ENCODE data around the gene PARP1.

The PARP1 gene

DNA sequence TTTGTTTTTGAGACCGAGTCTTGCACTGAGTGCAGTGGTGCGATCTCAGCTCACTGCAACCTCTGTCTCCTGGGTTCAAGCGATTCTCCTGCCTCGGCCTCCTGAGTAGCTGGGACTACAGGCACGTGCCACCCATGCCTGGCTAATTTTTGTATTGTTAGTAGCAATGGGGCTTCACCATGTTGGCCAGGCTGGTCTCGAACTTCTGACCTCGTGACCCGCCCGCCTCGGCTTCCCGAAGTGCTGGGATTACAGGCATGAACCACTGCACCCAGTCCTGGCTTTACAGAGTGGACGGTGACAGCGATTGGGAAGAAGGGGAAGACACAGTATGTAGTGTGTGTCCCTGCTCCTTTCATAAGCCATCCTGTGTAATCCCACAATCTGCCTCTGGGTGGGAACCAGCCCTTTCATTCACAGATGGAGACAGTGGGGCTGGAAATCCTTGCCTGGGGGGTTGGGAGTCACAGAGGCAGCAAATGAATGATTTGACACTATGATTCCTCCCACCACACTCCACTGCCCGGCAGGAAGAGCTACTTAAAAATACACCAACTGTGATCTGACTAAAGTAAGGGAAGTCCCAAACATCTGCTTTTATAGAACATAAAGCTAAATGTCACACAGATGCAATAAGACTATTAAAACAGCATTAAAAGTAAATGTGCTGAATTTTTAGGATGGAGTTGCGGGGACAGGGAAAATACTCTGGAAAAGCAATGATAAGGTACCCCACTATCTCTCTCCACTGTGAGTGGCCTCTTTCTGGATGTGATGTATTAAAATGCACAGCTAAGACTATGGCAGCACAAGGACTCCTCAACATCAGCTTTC, 4.5 kb downstream of the PARP1 start:
- no peaks in the 10 kb centered on the region for H3K27me3 ChIP-seq (ENCODE audit: control insufficient read depth, insufficient read depth, low read length)
- peaks cover 20% of the 10 kb centered on the region for H3K4me1 ChIP-seq (ENCODE audit: control insufficient read depth, insufficient read depth, low read length)
- no peaks in the 10 kb centered on the region for H3K9me3 ChIP-seq (ENCODE audit: control insufficient read depth, insufficient read depth, low read length)
- H3K9ac ChIP-seq (ENCODE audit: low read depth, low read length) = peak overlapping the region; percentile 30
- peak overlapping the region; percentile 72 for H3K4me3 ChIP-seq (ENCODE audit: low read depth, low read length)
- H3K36me3 ChIP-seq (ENCODE audit: control insufficient read depth, insufficient read depth, low read length) = peaks cover 23% of the 10 kb centered on the region

DNA sequence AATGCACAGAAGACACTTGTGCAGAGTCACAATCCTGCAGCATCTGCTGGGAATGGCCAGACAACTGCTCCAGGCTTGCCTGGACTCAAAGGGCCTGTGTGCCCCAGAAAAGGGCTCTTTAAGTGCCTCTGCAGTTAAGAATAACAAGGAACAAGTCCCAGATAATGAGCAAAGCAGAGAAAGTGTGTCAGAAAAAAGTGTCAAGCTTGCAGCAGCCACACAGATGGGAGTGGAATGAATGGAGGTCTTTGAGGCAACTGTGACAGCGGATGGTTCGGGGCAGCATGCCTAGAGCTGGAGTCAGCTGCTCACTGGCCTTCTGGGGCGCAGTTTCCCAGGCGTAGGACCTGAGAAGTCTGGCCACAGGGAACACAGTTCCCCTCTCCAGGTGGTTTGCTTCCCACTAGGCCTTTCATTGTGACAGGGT, 5.1 kb downstream of the PARP1 start:
- peak overlapping the region; percentile 30 for H3K9ac ChIP-seq (ENCODE audit: low read depth, low read length)
- no peak overlapping the region for H3K4me3 ChIP-seq (ENCODE audit: low read depth, low read length)
- H3K27me3 ChIP-seq (ENCODE audit: control insufficient read depth, insufficient read depth, low read length) = no peaks in the 10 kb centered on the region

DNA sequence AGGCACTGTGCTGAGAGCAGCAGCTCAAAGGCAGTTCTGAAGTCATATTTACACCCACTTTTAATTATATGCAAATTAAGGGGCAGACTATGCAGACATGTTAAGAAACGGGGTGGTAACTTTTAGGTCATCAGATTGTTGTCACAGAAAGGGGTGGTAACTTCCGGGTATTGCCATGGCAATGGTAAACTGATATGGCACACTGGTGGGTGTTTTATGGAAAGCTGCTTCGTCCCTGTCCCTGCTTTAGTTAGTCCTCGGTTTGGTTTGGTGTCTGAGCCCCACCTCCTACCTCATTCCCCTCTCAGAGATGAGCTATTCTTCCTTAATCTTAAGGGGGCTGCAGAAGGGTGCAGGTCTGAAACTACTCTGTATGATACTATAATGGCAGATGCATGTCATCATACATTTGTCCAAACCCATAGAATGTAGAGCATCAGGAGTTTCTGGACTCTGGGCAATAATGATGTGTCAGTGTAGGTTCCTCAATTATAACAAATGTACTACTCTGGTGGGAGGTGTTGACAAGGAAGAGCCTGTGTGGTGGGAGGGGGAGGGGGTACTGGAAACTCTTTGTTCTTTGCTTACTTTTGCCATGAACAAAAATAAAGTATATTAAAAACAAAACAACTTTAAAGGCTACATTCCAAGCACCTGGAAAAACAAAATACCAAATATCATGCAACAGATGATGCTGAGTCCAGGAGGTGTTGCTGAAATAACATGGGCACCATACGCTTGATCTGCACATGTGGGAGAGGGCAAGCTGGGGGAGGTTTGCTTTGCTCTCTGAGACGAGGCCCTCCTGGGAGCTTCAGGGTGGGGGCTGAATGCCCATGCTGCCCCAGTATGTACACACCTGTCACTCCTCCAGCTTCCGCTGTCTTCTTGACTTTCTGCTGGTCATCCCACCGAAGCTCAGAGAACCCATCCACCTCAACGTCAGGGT, 6.3 kb downstream of the PARP1 start:
- Histone ChIP-seq H3K9me3 (ENCODE audit: control insufficient read depth, insufficient read depth, low read length) (no peaks in the 10 kb centered on the region), H3K4me1 (ENCODE audit: control insufficient read depth, insufficient read depth, low read length) (peaks cover 20% of the 10 kb centered on the region), H3K9ac (ENCODE audit: low read depth, low read length) (no peak overlapping the region), H3K36me3 (ENCODE audit: control insufficient read depth, insufficient read depth, low read length) (peaks cover 25% of the 10 kb centered on the region), H3K4me3 (ENCODE audit: low read depth, low read length) (no peak overlapping the region), H3K27me3 (ENCODE audit: control insufficient read depth, insufficient read depth, low read length) (no peaks in the 10 kb centered on the region)

More for the DNA sequence above, 5.1 kb downstream of the PARP1 start:
- H3K9me3 ChIP-seq (ENCODE audit: control insufficient read depth, insufficient read depth, low read length) = no peaks in the 10 kb centered on the region
- peaks cover 23% of the 10 kb centered on the region for H3K36me3 ChIP-seq (ENCODE audit: control insufficient read depth, insufficient read depth, low read length)
- H3K4me1 ChIP-seq (ENCODE audit: control insufficient read depth, insufficient read depth, low read length) = peaks cover 20% of the 10 kb centered on the region

DNA sequence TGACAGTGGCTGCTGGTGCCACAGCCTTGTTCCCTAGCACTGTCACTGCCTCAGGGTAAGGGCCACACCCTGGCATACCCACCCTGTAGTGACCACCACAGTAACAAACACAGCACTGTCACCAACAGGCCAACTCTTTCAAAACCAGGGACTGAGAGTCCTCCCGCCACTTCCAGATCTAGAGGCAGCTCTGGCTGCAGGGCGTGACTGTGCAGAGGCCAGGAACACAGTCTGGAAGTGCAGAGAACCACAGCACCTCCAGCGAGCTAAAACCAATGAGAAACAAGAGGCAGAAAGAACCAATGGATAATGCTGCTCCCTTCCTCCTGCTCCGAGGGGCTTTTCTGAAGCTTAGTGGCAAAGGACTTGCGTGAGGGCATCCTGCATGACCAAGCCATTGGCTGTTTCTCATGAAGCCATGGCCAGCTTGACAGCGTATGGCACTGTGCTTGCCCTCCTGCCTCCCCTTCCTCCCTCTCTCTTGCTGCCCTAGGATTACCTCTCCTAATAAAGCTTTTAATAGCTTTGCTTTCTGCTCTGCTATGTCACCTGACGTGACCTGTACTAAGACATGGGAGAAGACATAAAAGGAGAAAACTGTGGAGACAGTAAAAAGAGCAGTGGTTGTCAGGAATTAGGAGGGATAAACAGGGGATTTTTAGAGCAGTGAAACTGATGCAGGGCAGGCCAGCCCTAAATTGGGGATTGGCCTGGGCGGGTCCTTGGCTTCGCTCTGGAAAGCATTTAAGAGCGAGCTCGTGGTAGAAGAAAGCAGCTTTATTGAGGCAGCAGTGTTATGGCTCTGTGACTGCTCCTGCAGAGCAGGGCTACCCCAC, 7.2 kb downstream of the PARP1 start:
- H3K27me3 ChIP-seq (ENCODE audit: control insufficient read depth, insufficient read depth, low read length) = no peaks in the 10 kb centered on the region
- peaks cover 20% of the 10 kb centered on the region for H3K4me1 ChIP-seq (ENCODE audit: control insufficient read depth, insufficient read depth, low read length)
- no peak overlapping the region for H3K4me3 ChIP-seq (ENCODE audit: low read depth, low read length)
- H3K9ac ChIP-seq (ENCODE audit: low read depth, low read length) = no peak overlapping the region
- peaks cover 25% of the 10 kb centered on the region for H3K36me3 ChIP-seq (ENCODE audit: control insufficient read depth, insufficient read depth, low read length)
- no peaks in the 10 kb centered on the region for H3K9me3 ChIP-seq (ENCODE audit: control insufficient read depth, insufficient read depth, low read length)

DNA sequence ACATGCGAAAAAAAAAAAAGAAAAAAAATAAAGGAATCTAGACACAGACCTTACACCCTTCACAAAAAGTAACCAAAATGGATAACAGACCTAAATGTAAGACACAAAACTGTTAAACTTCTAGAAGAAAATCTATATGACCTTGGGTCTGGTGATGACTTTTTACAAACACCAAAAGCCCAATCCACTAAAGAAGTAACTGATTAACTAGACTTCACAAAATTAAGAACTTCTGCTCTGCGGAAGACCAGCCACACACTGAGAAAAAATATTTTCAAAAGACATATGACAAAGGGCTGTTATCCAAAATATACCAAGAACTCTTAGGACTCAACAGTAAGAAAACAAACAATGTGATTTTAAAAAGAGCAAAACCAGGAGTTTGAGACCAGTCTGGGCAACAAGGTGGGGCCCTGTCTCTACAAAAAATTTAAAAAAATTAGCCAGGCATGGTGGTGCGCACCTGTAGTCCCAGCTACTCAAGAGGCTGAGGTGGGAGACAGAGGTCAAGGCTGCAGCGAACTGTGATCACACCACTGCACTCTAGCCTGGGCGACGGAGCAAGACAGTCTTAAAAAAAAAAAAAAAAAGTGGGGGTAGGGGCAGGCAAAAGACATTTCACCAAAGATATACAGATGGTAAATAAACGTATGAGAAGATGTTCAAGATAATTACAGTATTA, 9.8 kb downstream of the PARP1 start:
- no peak overlapping the region for H3K4me3 ChIP-seq (ENCODE audit: low read depth, low read length)
- H3K36me3 ChIP-seq (ENCODE audit: control insufficient read depth, insufficient read depth, low read length) = peaks cover 32% of the 10 kb centered on the region
- H3K9ac ChIP-seq (ENCODE audit: low read depth, low read length) = no peak overlapping the region
- no peaks in the 10 kb centered on the region for H3K27me3 ChIP-seq (ENCODE audit: control insufficient read depth, insufficient read depth, low read length)
- H3K9me3 ChIP-seq (ENCODE audit: control insufficient read depth, insufficient read depth, low read length) = no peaks in the 10 kb centered on the region
- peaks cover 5% of the 10 kb centered on the region for H3K4me1 ChIP-seq (ENCODE audit: control insufficient read depth, insufficient read depth, low read length)

DNA sequence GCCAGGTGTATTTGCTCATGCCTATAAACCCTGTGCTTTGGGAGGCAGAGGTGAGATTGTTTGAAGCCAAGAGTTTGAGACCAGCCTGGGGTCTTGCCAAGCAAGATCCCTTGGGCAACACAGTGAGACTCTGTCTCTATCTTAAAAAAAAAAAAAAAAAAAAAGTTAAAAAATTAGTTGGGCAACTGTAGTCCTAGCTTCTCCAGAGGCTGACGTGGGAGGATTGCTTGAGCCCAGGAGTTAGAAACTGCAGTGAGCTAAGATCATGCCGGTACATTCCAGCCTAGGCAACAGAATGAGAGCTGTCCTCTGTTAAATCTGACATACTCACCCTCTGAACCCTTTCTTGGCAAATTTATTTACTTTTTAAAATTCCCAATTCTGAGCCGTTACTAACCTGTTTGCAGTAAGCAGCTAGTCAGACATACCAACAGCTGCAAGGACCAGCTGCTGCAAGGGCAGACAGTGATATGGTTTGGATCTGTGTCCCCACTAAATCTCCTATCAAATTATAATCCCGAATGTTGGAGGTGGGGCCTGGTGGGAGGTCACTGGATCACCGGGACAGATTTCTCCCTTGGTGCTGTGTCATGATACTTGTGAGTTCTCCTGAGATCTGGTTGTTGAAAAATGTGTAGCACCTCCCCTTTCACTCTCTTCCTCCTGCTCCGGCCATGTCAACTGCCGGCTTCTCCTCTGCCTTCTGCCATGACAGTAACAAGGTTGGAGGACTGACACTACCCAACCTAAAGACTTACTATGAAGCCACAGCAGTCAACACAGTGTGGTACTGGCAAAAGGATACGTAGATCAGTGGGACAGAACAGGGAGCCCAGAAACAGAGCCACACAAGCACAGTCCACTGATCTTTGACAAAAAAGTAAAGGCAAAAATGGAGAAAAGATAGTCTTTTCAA, 10.6 kb downstream of the PARP1 start:
- Histone ChIP-seq H3K27me3 (ENCODE audit: control insufficient read depth, insufficient read depth, low read length) (no peaks in the 10 kb centered on the region), H3K36me3 (ENCODE audit: control insufficient read depth, insufficient read depth, low read length) (peaks cover 29% of the 10 kb centered on the region), H3K9me3 (ENCODE audit: control insufficient read depth, insufficient read depth, low read length) (no peaks in the 10 kb centered on the region), H3K4me3 (ENCODE audit: low read depth, low read length) (no peak overlapping the region), H3K4me1 (ENCODE audit: control insufficient read depth, insufficient read depth, low read length) (no peaks in the 10 kb centered on the region), H3K9ac (ENCODE audit: low read depth, low read length) (no peak overlapping the region)

DNA sequence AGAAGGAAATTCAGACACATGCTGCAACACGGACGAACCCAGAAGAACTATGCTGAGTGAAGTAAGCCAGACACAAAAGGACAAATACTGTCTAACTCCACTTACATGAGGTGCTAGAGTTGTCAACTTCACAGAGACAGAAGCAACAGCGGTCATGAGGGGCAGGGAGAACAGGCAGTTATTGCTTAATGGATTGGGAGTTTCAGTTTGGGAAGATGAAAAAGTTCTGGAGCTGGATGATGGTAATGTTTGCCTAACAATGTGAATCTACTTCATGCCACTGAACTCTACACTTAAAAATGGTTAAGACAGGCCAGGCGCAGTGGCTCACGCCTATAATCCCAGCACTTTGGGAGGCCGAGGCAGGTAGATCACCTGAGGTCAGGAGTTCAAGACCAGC, 12.1 kb downstream of the PARP1 start:
- peaks cover 27% of the 10 kb centered on the region for H3K36me3 ChIP-seq (ENCODE audit: control insufficient read depth, insufficient read depth, low read length)
- no peaks in the 10 kb centered on the region for H3K9me3 ChIP-seq (ENCODE audit: control insufficient read depth, insufficient read depth, low read length)
- H3K9ac ChIP-seq (ENCODE audit: low read depth, low read length) = no peak overlapping the region
- H3K4me1 ChIP-seq (ENCODE audit: control insufficient read depth, insufficient read depth, low read length) = no peaks in the 10 kb centered on the region
- H3K27me3 ChIP-seq (ENCODE audit: control insufficient read depth, insufficient read depth, low read length) = no peaks in the 10 kb centered on the region
- H3K4me3 ChIP-seq (ENCODE audit: low read depth, low read length) = no peak overlapping the region

DNA sequence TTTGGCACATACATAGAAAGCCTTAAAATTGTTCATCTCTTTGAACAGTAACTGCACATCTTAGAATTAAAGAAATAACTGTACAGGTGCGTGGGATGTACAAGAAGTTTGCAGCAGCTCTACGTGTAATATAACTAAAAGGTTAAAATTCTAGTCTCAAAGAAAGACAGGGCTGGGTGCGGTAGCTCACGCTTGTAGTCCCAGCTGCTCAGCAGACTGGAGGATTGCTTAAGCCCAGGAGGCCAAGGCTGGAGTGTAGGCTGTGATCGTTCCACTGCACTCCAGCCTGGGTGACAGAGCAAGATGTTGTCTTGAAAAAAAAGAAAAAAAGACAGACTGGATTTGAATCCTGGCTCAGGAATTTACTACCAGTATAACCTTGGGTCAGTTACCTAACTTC, 13.4 kb downstream of the PARP1 start:
- Histone ChIP-seq H3K4me1 (ENCODE audit: control insufficient read depth, insufficient read depth, low read length) (no peaks in the 10 kb centered on the region), H3K9ac (ENCODE audit: low read depth, low read length) (no peak overlapping the region), H3K27me3 (ENCODE audit: control insufficient read depth, insufficient read depth, low read length) (no peaks in the 10 kb centered on the region), H3K9me3 (ENCODE audit: control insufficient read depth, insufficient read depth, low read length) (no peaks in the 10 kb centered on the region), H3K4me3 (ENCODE audit: low read depth, low read length) (no peak overlapping the region), H3K36me3 (ENCODE audit: control insufficient read depth, insufficient read depth, low read length) (peaks cover 35% of the 10 kb centered on the region)

DNA sequence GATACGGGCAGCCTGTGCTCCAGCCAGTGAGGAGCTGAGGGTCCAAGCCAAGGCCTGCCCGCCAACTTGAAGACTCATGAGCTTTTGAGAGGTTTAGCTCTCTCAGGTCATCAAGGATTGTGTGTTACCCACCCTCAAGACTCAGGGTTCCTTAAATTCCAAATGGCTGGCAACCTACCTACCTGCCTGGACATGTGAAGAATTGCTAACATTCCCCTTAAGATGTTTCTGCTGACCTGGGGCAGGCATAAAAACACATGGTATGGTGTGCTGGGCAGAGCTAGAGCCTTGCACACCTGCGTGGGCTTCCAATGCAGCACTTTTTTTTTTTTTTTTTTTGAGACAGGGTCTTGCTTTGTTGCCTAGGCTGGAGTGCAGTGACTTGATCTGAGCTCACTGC, 17.2 kb downstream of the PARP1 start:
- H3K4me3 ChIP-seq (ENCODE audit: low read depth, low read length) = no peak overlapping the region
- peaks cover 63% of the 10 kb centered on the region for H3K36me3 ChIP-seq (ENCODE audit: control insufficient read depth, insufficient read depth, low read length)
- no peaks in the 10 kb centered on the region for H3K9me3 ChIP-seq (ENCODE audit: control insufficient read depth, insufficient read depth, low read length)

DNA sequence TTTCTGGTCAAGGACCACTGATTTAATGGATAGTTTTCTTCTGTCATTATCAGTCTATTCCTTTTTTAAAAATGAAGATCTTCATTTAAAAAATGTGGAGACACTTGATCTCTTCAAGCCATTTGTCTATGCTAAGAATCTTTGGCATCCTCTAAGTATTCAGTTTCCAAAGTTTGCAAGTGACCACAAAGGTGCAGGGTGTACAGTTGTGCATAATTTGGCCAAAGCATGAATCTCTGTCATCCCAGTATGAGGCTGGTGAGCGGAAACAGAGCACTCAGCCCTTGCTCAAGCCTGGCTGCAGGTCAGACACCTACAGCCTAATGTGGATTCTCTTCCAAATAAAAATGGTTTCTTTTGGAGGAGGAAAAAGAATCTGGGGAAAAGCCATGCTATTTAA, 19.8 kb downstream of the PARP1 start:
- Histone ChIP-seq H3K36me3 (ENCODE audit: control insufficient read depth, insufficient read depth, low read length) (peaks cover 80% of the 10 kb centered on the region), H3K4me3 (ENCODE audit: low read depth, low read length) (no peak overlapping the region), H3K9me3 (ENCODE audit: control insufficient read depth, insufficient read depth, low read length) (no peaks in the 10 kb centered on the region), H3K9ac (ENCODE audit: low read depth, low read length) (no peak overlapping the region), H3K27me3 (ENCODE audit: control insufficient read depth, insufficient read depth, low read length) (no peaks in the 10 kb centered on the region), H3K4me1 (ENCODE audit: control insufficient read depth, insufficient read depth, low read length) (no peaks in the 10 kb centered on the region)

More for the DNA sequence above, 17.2 kb downstream of the PARP1 start:
- Histone ChIP-seq H3K4me1 (ENCODE audit: control insufficient read depth, insufficient read depth, low read length) (no peaks in the 10 kb centered on the region), H3K27me3 (ENCODE audit: control insufficient read depth, insufficient read depth, low read length) (no peaks in the 10 kb centered on the region), H3K9ac (ENCODE audit: low read depth, low read length) (no peak overlapping the region)

Data from iPS-15b (cell line).